ENCODE data around the gene NOP53. TPM values are rescaled to one million over a fixed set of nuclear protein-coding genes. Genes with fewer than 3 reads are reported as not detected.

Gene NOP53
- total and polyA plus RNA-seq, 9 of the 15 experiments (the other 6 are each of a cell fraction or from before 2014, with no cell fraction given), result 6.5 to 274 (median 145) TPM

- no peak for TF ChIP-seq ZHX1 (conservative IDR thresholded peaks at IDR 0.05; ENCODE audit: low read length)
- TF ChIP-seq ZBTB40 (IDR thresholded peaks at IDR 0.05), result peak; percentile 53; the same call in 1 of the 2 replicates
- TF ChIP-seq ZBTB40 (CRISPR knock-in tag; IDR thresholded peaks at IDR 0.05), result no peak
- TF ChIP-seq ZNF354B (CRISPR knock-in tag; IDR thresholded peaks at IDR 0.05), result no peak
- no peak for TF ChIP-seq CLOCK (CRISPR knock-in tag; IDR thresholded peaks at IDR 0.05; ENCODE audit: borderline replicate concordance)
- no peak for TF ChIP-seq NR3C1 (CRISPR knock-in tag; IDR thresholded peaks at IDR 0.05)
- peak; percentile 58; the same call in 1 of the 2 replicates for TF ChIP-seq MIER1 (IDR thresholded peaks at IDR 0.05; ENCODE audit: low read depth)
- no peak for TF ChIP-seq STAT6 (CRISPR knock-in tag; IDR thresholded peaks at IDR 0.05)
Observed at GRCh38 chr19:47778049-47778953, 33.0 kb downstream of the NOP53 start, which contains the start of gene SELENOW (continued).
